Superior temporal gyrus (tissue), 1 donor: ENCODE results near the gene PIP4K2A.
"Not testable (repeated sequence)": the region's sequence is repeated elsewhere in the genome, so short reads cannot be mapped to it uniquely, and the experiment has no call there.

Source experiments
- DNase-seq: peaks from one replicate; pipeline ENCODE4 v3.0.0-alpha.2; 2016; ENCODE audit errors: extremely low spot score

Gene PIP4K2A

GRCh38 chr10:22693860-22694259 lies 20.5 kb downstream of the PIP4K2A start:
- DNase-seq: no peak

- DNase-seq: no peak
Measured at GRCh38 chr10:22693371-22693784, 21.0 kb downstream of the PIP4K2A start.

DNA sequence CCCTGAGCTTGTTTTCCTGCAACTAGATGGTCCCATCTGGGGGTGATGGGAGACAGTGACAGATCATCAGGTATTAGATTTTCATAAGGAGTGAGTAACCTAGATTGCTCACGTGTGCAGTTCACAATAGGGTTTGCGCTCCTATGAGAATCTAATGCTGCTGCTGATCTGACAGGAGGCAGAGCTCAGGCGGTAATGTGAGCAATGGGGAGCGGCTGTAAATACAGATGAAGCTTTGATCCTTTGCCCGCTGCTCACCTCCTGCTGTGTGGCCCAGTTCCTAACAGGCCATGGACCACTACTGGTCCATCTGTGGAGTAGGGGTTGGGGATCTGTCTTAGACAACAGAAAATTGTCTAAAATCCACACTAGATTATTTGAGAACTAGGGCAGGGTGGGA lies 22.3 kb downstream of the PIP4K2A start:
- DNase-seq: not testable (repeated sequence)

DNA sequence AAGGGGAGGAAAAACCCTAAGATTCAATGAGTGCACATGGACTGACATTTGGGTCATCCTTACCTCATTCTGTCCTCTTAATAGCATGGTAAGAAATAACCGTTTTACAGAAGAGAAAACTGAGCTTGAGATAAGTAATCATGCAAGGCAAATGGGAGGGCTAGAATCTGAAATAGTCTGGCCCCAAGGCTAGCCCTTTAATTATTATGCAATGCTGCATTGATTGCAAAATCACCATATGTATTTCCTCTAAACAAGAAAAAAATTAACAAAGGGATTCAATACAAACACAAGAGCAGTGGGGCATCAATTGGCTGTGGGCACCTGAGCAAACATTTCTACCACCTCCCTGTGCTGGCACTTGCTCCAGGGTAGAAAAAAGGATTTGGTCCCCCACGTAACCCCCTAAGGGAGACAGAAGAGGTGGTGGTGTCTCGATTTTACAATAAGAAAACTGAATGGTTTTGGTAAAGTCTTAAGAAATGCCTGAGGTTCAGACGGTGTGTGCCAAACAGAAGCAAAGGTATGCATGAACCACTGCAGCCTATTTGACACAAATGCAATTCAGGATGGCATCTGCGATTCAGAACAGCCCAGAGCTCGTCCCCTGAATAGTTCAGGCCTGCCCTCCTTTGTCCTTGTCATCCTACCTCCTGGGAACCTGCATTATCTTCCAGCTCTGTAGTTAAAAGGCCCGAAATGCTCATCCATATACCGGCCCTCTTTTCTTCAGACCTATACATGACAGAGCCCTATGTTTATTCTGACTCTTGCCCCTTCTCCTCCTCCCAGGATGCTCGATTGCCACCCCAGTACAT lies 23.6 kb downstream of the PIP4K2A start:
- DNase-seq: no peak

DNA sequence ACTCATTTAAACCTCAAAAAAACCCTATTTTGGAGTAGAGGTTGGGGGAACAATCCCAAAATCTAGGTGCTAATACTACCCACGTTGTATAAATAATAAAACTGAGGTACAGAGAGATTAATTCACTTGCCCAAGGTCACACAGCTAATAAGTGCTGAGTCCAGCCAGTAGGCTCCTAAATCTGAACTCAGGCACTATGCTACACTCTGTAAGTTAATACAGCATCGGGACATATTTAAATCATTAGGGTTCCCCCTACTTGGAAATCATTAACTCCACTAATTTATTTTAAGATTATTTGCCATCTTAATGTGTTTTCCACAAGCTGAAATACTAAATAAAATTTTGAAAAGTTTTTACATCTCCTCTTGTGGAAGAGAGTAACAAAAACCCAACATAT lies 24.2 kb downstream of the PIP4K2A start:
- no peak for DNase-seq

GRCh38 chr10:22686347-22686746 lies 28.0 kb downstream of the PIP4K2A start:
- no peak for DNase-seq

DNA sequence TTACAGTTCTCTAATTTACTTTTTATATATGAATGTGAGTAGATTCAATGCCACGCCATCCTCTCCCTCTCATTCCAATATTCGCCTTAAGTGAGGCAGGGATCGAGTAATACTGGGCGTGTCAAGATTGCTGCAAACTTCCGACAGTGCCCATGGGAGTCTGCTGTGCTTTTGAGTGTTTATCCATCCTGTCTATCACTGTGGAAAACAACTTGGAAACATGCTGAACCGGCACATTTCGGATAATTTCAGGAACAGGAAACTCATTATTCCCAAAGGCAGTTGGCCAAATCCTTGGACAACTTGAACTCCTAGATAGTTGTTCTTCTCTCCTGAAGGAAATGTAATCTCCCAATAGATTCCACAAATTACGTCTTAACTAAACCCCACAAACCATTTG lies 28.5 kb downstream of the PIP4K2A start:
- DNase-seq: no peak

DNA sequence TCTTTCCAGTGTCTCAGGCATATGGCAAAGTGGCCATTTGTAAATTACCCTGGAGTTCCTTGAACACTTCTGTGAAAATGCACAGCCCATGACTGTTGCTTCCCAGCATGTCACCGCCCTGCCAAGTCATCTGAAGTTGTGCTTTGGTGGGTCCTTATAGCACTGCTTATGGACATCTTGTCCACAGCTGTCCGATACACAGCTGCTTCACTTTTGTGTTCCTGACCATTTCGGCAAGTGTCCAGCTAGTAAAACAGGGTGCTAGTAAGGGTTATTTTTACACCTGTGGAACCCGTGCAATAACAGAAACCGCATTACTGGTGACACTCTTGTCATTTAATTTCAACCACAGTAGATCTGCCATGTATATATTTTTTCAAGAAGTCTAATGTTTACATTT lies 29.7 kb downstream of the PIP4K2A start:
- no peak for DNase-seq

DNA sequence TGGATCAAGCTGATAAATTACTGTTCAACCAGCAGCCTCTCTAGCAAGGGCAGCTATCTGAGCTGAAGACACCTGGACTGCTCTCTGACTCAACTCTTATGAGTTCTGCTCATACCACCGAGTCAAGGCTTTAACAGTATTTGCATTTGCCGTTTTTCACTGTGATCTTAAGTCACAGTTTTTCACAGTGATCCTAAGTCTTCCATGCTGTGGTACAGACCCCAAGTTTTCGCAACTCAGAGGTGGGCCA lies 31.3 kb downstream of the PIP4K2A start:
- DNase-seq: no peak

DNA sequence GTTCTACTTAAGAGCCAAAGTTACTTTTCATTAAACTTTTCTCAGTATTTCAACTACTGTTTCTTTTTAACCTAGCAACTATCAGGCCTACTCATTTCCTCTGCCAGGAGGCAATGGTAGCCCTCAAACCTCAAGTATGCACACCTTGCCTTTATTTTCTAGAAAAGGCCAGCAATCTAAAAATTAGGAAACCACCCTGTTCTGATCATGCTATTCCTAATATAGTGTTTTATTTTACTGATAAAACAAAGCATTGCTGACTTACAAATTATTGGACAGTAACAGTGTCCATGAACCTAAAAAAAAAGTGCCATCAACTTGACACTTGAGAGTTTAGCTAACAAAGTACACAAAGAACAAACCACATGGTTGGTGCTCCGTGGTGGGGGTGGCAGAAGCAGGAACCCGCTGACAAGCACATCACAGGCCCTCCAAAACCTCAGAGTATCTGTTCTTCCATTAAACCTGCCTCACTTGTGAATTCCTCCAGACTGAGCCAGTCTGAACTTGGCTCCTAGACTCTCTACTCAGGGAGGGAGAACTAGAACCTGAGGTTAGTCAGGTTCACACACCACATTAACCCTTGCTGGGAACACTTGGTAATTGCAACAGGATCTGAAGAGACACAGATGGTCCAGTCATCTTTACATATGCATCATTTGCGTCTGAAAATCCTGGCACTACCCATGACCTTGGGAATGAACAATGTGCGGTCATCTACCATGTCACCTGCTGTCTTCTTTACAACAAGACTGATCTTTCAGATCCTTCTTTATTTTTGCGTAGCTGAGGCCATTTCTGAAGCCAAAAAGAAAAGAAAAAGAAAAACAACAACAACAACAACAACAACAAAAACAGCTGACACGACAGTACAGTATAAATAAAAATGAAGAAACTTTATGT lies 31.9 kb downstream of the PIP4K2A start:
- DNase-seq: no peak

GRCh38 chr10:22681783-22682183 lies 32.6 kb downstream of the PIP4K2A start:
- no peak for DNase-seq

DNA sequence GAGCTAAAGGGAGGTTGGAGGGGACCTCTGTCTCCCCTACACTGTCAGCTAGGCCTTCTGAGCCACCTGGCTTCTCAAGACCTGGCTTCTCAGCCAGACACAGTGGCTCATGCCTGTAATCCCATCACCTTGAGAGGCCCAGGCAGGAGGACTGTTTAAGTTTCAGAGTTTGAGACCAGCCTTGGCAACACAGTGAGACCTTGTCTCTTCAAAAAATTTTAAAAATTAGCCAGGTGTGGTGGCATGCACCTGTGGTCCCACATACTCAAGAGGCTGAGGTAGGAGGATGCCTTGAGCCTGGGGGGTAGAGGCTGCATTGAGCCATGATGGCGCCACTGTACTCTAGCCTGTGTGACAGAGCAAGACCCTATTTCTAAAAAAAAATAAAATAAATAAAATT lies 33.1 kb downstream of the PIP4K2A start:
- DNase-seq: no peak

GRCh38 chr10:22679608-22680007 lies 34.8 kb downstream of the PIP4K2A start:
- no peak for DNase-seq

- DNase-seq: no peak
Measured at GRCh38 chr10:22677333-22677732, 37.0 kb downstream of the PIP4K2A start.

- no peak for DNase-seq
Measured at GRCh38 chr10:22676435-22676834, 37.9 kb downstream of the PIP4K2A start.

DNA sequence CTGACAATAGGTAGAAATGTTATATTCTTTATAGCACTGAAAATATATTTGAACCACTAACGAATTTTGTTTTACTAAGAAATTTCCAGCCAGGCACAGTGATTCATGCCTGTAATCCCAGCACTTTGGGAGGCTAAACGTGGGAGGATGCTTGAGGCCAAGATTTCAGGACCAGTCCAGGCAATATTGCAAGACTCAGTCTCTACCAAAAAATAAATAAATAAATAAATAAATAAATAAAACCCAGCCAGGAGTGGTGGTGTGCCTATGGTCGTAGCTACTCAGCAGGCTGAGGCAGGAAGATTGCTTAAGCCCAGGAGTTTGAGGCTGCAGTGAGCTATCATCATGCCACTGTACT lies 39.8 kb downstream of the PIP4K2A start:
- no peak for DNase-seq

DNA sequence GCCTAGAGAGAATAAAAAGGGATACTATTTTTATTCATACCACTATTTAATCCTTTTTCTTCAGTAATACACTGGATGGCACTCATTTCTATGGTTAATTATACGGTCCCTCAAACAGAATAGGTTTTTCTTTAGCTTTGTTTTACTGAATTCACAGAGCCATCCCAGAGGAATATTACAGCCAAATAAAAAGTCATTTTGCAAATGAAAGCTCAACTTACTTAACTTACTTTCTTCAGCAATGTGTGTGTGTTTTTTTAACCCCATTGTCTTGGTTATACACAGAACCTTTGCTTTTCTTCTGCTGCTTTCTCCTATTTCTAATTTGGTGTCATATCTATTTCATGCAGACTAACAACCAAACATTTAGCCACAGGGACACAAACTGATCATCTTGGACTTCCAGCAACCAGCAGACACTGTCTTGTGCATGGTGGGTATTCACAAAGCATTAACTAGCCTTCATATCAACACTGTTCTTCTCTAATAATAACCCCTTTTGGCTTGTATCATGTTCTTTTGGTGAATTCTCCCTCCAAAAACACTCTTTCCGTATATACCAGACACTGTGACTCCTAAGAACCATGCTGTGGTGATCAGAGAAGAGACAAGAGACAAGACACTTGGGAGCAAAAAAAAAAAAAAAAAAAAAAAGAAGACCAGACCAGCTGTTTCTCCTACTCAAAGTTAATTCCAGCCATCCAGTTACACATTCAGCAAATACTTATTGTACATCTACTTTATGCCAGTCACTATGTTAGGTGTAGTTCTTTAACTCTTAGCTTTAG lies 40.4 kb downstream of the PIP4K2A start:
- DNase-seq: no peak

DNA sequence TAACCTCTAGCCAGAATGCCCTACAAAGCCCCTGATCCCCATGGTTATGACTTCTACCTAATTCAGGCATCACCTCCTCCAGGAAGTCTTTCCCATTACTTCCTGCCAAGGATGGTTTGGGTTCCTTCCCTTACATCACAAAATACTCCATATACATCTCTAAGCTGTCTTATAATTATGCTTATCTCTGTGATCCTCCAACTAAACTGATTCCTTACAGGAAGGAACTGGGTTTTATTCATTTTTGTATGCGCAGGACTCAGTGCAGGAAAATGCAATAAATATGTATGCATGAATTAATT lies 41.3 kb downstream of the PIP4K2A start:
- DNase-seq: no peak

- no peak for DNase-seq
Measured at GRCh38 chr10:22672319-22673090, 41.9 kb downstream of the PIP4K2A start.

GRCh38 chr10:22670788-22671187 lies 43.6 kb downstream of the PIP4K2A start:
- peak; percentile 82 for DNase-seq

DNA sequence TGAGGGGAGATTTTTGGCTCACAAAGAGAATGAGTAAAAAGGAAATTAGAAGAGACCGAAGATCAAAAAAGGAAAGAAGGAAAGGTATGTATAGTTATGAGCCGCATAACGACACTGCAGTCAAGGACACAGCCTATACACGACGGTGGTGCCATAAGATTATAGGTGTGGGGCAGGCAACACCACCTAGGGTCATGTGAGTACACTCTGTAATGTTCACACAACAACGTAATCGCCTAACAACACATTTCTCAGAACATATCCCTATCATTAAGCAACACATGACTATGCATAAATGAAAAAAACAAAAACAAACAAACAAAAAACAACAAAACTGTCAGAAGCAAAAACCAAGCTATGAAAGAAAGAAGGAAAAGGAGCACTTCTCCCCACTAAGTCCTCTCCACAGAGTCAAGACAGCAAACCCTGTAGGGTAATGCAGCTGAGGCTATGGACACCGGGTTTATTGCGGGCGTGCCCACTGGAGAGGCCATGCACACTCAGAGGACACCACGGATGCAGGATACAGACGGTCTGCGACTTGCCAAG lies 45.1 kb downstream of the PIP4K2A start:
- no peak for DNase-seq

GRCh38 chr10:22667093-22667480 lies 47.3 kb downstream of the PIP4K2A start:
- DNase-seq: no peak
